ENCODE measurements around the gene EFTUD2.
"Not testable (repeated sequence)": the region's sequence is repeated elsewhere in the genome, so short reads cannot be mapped to it uniquely, and the experiment has no call there.

The EFTUD2 gene

GRCh38 chr17:44899074-44899782, at the start of gene EFTUD2:
Gene EFTUD2 (minus strand): TSS chr17:44899445. CDS start chr17:44894521, 4,924 bp downstream.
- DNase-seq (ENCODE audit: extremely low read depth, insufficient read length), result peak; percentile 94
- Histone ChIP-seq H3K27me3 (replicated peaks; ENCODE audit: control insufficient read depth, insufficient read depth, low read length) (no peaks in the 10 kb centered on the region), H3K36me3 (ENCODE audit: control insufficient read depth, insufficient read depth, low read length) (no peaks in the 10 kb centered on the region; the same call in none of the 2 replicates), H3K4me3 (replicated peaks; ENCODE audit: low read depth, low read length) (peak within 1 kb of the TSS; percentile 98)
- TF ChIP-seq, protein P1, sequence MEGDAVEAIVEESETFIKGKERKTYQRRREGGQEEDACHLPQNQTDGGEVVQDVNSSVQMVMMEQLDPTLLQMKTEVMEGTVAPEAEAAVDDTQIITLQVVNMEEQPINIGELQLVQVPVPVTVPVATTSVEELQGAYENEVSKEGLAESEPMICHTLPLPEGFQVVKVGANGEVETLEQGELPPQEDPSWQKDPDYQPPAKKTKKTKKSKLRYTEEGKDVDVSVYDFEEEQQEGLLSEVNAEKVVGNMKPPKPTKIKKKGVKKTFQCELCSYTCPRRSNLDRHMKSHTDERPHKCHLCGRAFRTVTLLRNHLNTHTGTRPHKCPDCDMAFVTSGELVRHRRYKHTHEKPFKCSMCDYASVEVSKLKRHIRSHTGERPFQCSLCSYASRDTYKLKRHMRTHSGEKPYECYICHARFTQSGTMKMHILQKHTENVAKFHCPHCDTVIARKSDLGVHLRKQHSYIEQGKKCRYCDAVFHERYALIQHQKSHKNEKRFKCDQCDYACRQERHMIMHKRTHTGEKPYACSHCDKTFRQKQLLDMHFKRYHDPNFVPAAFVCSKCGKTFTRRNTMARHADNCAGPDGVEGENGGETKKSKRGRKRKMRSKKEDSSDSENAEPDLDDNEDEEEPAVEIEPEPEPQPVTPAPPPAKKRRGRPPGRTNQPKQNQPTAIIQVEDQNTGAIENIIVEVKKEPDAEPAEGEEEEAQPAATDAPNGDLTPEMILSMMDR (IDR thresholded peaks at IDR 0.05; ENCODE audit: insufficient read depth, low read length, poor library complexity, severe bottlenecking), result no peak

GRCh38 chr17:44948315-44948795, 49.1 kb upstream of the EFTUD2 start:
- Histone ChIP-seq H3K4me3 (replicated peaks; ENCODE audit: low read depth, low read length) (peak overlapping the region; percentile 65), H3K27me3 (replicated peaks; ENCODE audit: control insufficient read depth, insufficient read depth, low read length) (no peaks in the 10 kb centered on the region), H3K36me3 (ENCODE audit: control insufficient read depth, insufficient read depth, low read length) (no peaks in the 10 kb centered on the region)
- TF ChIP-seq, protein P1 (IDR thresholded peaks at IDR 0.05; ENCODE audit: insufficient read depth, low read length, poor library complexity, severe bottlenecking), result no peak
- DNase-seq (ENCODE audit: extremely low read depth, insufficient read length), result no peak

DNA sequence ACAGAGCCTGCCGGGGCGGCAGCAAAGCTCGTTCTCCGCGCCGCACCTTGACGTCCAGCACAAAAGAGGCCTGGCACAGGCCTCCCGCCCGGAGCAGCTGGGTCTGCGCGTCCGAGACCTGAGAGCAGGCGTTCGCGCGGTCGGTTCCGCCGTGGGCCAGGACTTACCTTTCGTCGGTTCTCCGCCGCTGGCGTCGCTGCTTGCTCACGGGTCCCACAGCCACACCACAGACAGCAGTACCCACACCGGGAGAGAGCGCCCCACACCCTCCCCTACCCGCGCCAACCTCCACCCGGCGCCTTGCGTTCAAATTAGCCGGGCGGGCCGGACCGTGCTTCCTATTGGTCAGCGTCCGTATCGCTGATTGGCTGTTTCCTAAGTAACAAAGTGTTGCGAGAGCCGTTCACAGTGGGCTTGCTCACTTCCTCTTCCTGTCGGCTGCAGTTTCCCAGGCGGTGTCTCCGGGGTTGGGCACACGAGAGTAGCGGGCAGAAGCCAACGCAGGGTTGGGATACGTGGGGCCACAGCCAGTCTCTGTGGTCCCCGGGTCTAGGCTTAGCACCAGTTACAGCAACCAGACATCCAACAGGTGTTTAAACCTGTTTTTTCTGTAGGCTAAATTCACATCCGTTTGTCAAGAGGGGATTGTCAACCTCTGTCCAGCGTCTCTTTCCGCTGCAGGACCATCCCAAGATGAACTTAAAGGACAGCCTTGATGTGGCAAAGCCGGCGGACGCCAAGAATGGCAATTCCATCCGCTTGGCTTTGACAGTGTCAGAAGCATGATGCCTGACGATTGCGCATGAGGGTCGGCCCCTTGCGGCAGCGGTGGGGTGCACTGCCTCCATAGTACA, 48.4 kb upstream of the EFTUD2 start, which contains the start of gene KIF18B:
Gene KIF18B, minus strand, starts transcription at position 313 of the 854 bp plus-strand sequence. CDS start 11,429 bp downstream, outside the sequence.
- DNase-seq (ENCODE audit: extremely low read depth, insufficient read length), result peak; percentile 91
- Histone ChIP-seq H3K27me3 (replicated peaks; ENCODE audit: control insufficient read depth, insufficient read depth, low read length) (no peaks in the 10 kb centered on the region), H3K4me3 (replicated peaks; ENCODE audit: low read depth, low read length) (peak within 1 kb of the TSS; percentile 65), H3K36me3 (ENCODE audit: control insufficient read depth, insufficient read depth, low read length) (no peaks in the 10 kb centered on the region)
- TF ChIP-seq, protein P1 (IDR thresholded peaks at IDR 0.05; ENCODE audit: insufficient read depth, low read length, poor library complexity, severe bottlenecking), result no peak

DNA sequence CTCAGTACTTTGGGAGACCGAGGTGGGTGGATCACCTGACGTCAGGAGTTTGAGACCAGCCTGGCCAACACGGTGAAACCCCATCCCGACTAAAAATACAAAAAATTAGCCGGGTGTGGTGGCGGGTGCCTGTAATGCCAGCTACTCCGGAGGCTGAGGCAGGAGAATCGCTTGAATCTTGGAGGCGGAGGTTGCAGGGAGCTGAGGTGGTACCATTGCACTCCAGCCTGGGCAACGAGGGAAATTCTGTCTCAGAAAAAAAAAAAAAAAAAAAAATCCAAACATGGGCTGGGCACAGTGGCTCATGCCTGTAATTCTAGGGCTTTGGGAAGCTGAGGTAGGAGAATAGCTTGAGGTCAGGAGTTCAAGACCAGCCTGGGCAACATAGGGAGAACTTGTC, 46.4 kb upstream of the EFTUD2 start:
- not testable (repeated sequence) for H3K4me3 ChIP-seq (replicated peaks; ENCODE audit: low read depth, low read length); H3K36me3 ChIP-seq (ENCODE audit: control insufficient read depth, insufficient read depth, low read length); H3K27me3 ChIP-seq (replicated peaks; ENCODE audit: control insufficient read depth, insufficient read depth, low read length); DNase-seq (ENCODE audit: extremely low read depth, insufficient read length)

DNA sequence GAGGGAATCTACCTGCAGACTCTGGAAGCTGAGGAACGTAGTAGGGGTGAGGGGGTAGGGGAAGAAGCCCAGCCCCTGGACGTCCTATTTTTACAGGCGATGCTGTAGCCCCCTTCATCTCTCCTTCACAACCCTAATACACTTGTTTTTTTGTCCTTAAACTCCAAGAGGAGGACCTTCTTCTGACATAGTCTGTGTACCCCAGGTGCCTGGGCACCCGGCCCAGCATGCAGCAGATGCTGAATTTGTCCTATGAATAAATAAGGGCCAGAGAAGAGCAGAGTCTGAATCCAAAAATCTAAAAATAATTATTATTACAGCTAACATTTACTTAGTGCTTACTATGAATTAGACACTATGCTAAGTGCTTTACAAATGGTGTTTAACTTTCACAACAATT, 43.2 kb upstream of the EFTUD2 start:
- no peak overlapping the region for H3K4me3 ChIP-seq (replicated peaks; ENCODE audit: low read depth, low read length)
- TF ChIP-seq, protein P1 (IDR thresholded peaks at IDR 0.05; ENCODE audit: insufficient read depth, low read length, poor library complexity, severe bottlenecking), result no peak
- no peaks in the 10 kb centered on the region for H3K27me3 ChIP-seq (replicated peaks; ENCODE audit: control insufficient read depth, insufficient read depth, low read length)
- no peak for DNase-seq (ENCODE audit: extremely low read depth, insufficient read length)
- peaks cover 2% of the 10 kb centered on the region; the same call in 1 of the 2 replicates for H3K36me3 ChIP-seq (ENCODE audit: control insufficient read depth, insufficient read depth, low read length)

Measured in GM06990 (cell line).